ENCODE results near the gene ZC3H7B. TPM values are rescaled to one million over a fixed set of nuclear protein-coding genes. Genes with fewer than 3 reads are reported as not detected.

Gene ZC3H7B
- total RNA-seq, 1 experiment from 2014 or later: 53.4 TPM

- no peak for DNase-seq (ENCODE audit: unreplicated experiment)
- ChIA-PET POLR2A (no interaction called here), CTCF (no interaction called here)
- Mint-ChIP-seq H3K9me3 (ENCODE audit: unreplicated experiment) (no peaks in the 10 kb centered on the region), H3K27me3 (ENCODE audit: insufficient read depth, unreplicated experiment) (no peaks in the 10 kb centered on the region), H3K27ac (ENCODE audit: low read depth, unreplicated experiment) (no peak overlapping the region), H3K4me1 (ENCODE audit: insufficient read depth, unreplicated experiment) (peaks cover under 1% of the 10 kb centered on the region), H3K36me3 (ENCODE audit: insufficient read depth, unreplicated experiment) (peaks cover 25% of the 10 kb centered on the region), H3K4me3 (ENCODE audit: unreplicated experiment) (no peak overlapping the region)
- intact Hi-C loops (cut with micrococcal nuclease): no loop called here
- no TSS peak for BruUV-seq (replicated peaks)
- no peak for TF ChIP-seq CTCF (IDR thresholded peaks at IDR 0.05; ENCODE audit: unreplicated experiment)
Observed at GRCh38 chr22:41357191-41357590, 55.9 kb downstream of the ZC3H7B start.

- no peak overlapping the region for H3K4me3 Mint-ChIP-seq (ENCODE audit: unreplicated experiment)
- intact Hi-C loops (cut with micrococcal nuclease): no loop called here
- TF ChIP-seq CTCF (IDR thresholded peaks at IDR 0.05; ENCODE audit: unreplicated experiment): no peak
- CTCF ChIA-PET: no interaction called here
- BruUV-seq (replicated peaks): no TSS peak
- no peaks in the 10 kb centered on the region for H3K4me1 Mint-ChIP-seq (ENCODE audit: insufficient read depth, unreplicated experiment)
- H3K36me3 Mint-ChIP-seq (ENCODE audit: insufficient read depth, unreplicated experiment): peaks cover 18% of the 10 kb centered on the region
- H3K27me3 Mint-ChIP-seq (ENCODE audit: insufficient read depth, unreplicated experiment): no peaks in the 10 kb centered on the region
- POLR2A ChIA-PET: no interaction called here
- H3K9me3 Mint-ChIP-seq (ENCODE audit: unreplicated experiment): no peaks in the 10 kb centered on the region
- no peak for DNase-seq (ENCODE audit: unreplicated experiment)
- no peak overlapping the region for H3K27ac Mint-ChIP-seq (ENCODE audit: low read depth, unreplicated experiment)
Observed at GRCh38 chr22:41358927-41359326, 57.6 kb downstream of the ZC3H7B start.

GRCh38 chr22:41359376-41359775, 58.1 kb downstream of the ZC3H7B start:
- CTCF ChIA-PET: no interaction called here
- Mint-ChIP-seq H3K36me3 (ENCODE audit: insufficient read depth, unreplicated experiment) (peaks cover 18% of the 10 kb centered on the region), H3K4me1 (ENCODE audit: insufficient read depth, unreplicated experiment) (no peaks in the 10 kb centered on the region), H3K27me3 (ENCODE audit: insufficient read depth, unreplicated experiment) (no peaks in the 10 kb centered on the region), H3K27ac (ENCODE audit: low read depth, unreplicated experiment) (no peak overlapping the region), H3K9me3 (ENCODE audit: unreplicated experiment) (no peaks in the 10 kb centered on the region), H3K4me3 (ENCODE audit: unreplicated experiment) (no peak overlapping the region)
- intact Hi-C loops (cut with micrococcal nuclease): no loop called here
- DNase-seq (ENCODE audit: unreplicated experiment): no peak
- no peak for TF ChIP-seq CTCF (IDR thresholded peaks at IDR 0.05; ENCODE audit: unreplicated experiment)
- POLR2A ChIA-PET: no interaction called here
- TSS peak; percentile 40 for BruUV-seq (replicated peaks)

GRCh38 chr22:41360126-41360525, 58.8 kb downstream of the ZC3H7B start:
- intact Hi-C loops (cut with micrococcal nuclease): no loop called here
- CTCF ChIA-PET: no interaction called here
- Mint-ChIP-seq H3K36me3 (ENCODE audit: insufficient read depth, unreplicated experiment) (peaks cover 18% of the 10 kb centered on the region), H3K4me1 (ENCODE audit: insufficient read depth, unreplicated experiment) (no peaks in the 10 kb centered on the region), H3K9me3 (ENCODE audit: unreplicated experiment) (no peaks in the 10 kb centered on the region), H3K27ac (ENCODE audit: low read depth, unreplicated experiment) (no peak overlapping the region), H3K4me3 (ENCODE audit: unreplicated experiment) (no peak overlapping the region), H3K27me3 (ENCODE audit: insufficient read depth, unreplicated experiment) (no peaks in the 10 kb centered on the region)
- BruUV-seq (replicated peaks): no TSS peak
- POLR2A ChIA-PET: interaction anchor here (0.6 to 0.8 kb wide), 2 partner anchors 27 to 44 kb away, joined by 3 to 4 read pairs; no protein-coding TSS in a partner anchor
- no peak for TF ChIP-seq CTCF (IDR thresholded peaks at IDR 0.05; ENCODE audit: unreplicated experiment)
- DNase-seq (ENCODE audit: unreplicated experiment): no peak

Measured in MCF 10A (cell line).